Vagina (tissue), 2 donors: ENCODE data around the gene ARHGAP8.
"Not testable (repeated sequence)": the region's sequence is repeated elsewhere in the genome, so short reads cannot be mapped to it uniquely, and the experiment has no call there.

Experiments used
- CTCF ChIP-seq, 3 experiments: fragments of 450-650 bp in 2 of 3; fragments of 200-600 bp in 1 of 3; sonication (generic) in 1 of 3; IDR thresholded peaks; one replicate each; pipeline ENCODE4 v1.5.1; 2017 to 2019; ENCODE audit warnings: antibody characterized with exemption in 3 of 3, mild to moderate bottlenecking in 2 of 3, moderate library complexity in 2 of 3
- POLR2A ChIP-seq, 2 donors: fragments of 450-650 bp; IDR thresholded peaks; one replicate each; pipeline ENCODE4 v1.6.1; 2017; ENCODE audit warnings: antibody characterized with exemption in 2 of 2, mild to moderate bottlenecking in 2 of 2, moderate library complexity in 2 of 2

GRCh38 chr22:44739666-44740065 is 12.7 kb upstream of the ARHGAP8 start:
- not testable (repeated sequence) for TF ChIP-seq CTCF, POLR2A (IDR thresholded peaks at IDR 0.05)
